ENCODE measurements around the gene TFDP2. TPM values are rescaled to one million over a fixed set of nuclear protein-coding genes. Genes with fewer than 3 reads are reported as not detected.

Gene TFDP2
- total and polyA plus RNA-seq, 11 donors: 18.3 to 80.9 (median 52.2) TPM

DNA sequence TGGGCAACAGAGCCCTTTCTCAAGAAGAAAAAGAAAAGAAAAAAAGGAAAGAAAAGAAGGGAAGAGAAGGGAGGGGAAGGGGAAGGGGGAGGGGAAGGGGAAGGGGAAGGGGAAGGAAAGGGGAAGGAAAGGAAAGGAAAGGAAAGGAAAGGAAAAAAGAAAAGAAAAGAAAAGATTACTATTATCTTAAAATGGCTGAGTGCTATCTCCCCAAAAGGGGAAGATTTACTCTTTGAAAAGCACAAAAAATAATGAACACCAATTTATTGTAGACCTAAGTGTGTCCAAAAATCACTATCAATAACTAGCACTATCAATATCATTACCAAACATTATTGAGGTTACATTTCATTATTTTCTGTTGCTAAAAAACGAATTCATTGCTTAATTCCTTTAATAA lies 183.9 kb downstream of the TFDP2 start:
- TF ChIP-seq POLR2A (IDR thresholded peaks at IDR 0.05): no peak
- TF ChIP-seq, protein P1, sequence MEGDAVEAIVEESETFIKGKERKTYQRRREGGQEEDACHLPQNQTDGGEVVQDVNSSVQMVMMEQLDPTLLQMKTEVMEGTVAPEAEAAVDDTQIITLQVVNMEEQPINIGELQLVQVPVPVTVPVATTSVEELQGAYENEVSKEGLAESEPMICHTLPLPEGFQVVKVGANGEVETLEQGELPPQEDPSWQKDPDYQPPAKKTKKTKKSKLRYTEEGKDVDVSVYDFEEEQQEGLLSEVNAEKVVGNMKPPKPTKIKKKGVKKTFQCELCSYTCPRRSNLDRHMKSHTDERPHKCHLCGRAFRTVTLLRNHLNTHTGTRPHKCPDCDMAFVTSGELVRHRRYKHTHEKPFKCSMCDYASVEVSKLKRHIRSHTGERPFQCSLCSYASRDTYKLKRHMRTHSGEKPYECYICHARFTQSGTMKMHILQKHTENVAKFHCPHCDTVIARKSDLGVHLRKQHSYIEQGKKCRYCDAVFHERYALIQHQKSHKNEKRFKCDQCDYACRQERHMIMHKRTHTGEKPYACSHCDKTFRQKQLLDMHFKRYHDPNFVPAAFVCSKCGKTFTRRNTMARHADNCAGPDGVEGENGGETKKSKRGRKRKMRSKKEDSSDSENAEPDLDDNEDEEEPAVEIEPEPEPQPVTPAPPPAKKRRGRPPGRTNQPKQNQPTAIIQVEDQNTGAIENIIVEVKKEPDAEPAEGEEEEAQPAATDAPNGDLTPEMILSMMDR (IDR thresholded peaks at IDR 0.05): no peak
- ATAC-seq (no peak), DNase-seq (no peak)
- Histone ChIP-seq H3K4me3 (no peak overlapping the region), H3K27ac (no peak overlapping the region), H3K27me3 (no peaks in the 10 kb centered on the region), H3K9me3 (no peaks in the 10 kb centered on the region), H3K36me3 (peaks cover 0 to 44% (median 6%) of the 10 kb centered on the region in 9 donors), H3K4me1 (peaks cover 0 to 5% (median 0%) of the 10 kb centered on the region in 12 donors)
- intact Hi-C loops (cut with DNase I): no loop called here
- WGBS, 4 donors: 81 to 94% (median 86%) methylated on average over 1 of the region's 1 CpG

DNA sequence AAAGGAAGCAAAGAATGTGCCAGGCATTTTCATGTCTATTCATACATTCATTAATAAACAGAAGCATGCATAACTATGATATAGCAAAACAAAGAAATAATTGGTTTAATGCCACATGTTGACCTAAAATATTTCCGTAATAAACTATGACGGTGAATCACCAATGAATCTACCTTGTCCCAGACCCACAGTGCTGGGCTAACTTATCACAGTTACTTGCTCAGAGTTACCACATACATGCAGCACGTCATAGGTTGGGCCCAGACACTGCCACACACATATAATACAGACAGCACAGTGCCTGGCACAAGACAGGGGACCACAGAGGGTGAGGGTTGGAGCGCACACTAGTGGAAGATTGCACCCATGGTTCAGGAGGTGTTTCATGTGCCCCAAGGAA lies 186.0 kb downstream of the TFDP2 start:
- H3K9me3 ChIP-seq: no peaks in the 10 kb centered on the region
- H3K27me3 ChIP-seq: no peaks in the 10 kb centered on the region
- DNase-seq: no peak
- intact Hi-C loops (cut with DNase I): loop anchor here in 8 of 10 donors (1.0 to 5.0 kb wide), 5 partner anchors 314 to 319 kb away; no protein-coding TSS in a partner anchor
- peaks cover 0 to 49% (median 13%) of the 10 kb centered on the region in 9 donors for H3K36me3 ChIP-seq
- TF ChIP-seq, protein P1 (IDR thresholded peaks at IDR 0.05): no peak
- TF ChIP-seq POLR2A (IDR thresholded peaks at IDR 0.05): no peak
- no peak overlapping the region for H3K4me3 ChIP-seq
- H3K4me1 ChIP-seq: peaks cover 0 to 16% (median 0%) of the 10 kb centered on the region in 12 donors
- WGBS, 4 donors: 89 to 98% (median 94%) methylated on average over 4 of the region's 4 CpGs
- no peak overlapping the region for H3K27ac ChIP-seq
- no peak for ATAC-seq

DNA sequence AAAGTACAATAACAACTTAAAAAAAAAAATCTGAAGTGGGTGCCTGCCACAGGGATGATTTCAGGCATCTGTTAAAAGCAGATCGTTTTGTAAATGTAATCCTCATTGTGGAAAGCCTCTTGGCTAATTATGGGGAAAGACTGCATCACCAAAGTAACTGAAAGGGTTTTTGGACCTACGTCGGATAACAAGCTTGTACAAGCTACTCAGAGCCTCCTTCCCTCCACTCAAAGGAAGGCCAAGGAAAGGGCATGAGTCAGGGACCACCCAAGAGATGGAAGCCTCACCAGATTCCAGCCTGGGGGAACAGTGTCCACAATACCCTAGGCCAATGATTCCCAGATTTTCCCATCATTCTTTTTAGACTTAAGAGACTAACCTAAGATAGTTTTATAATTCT lies 188.6 kb downstream of the TFDP2 start:
- Histone ChIP-seq H3K4me3 (no peak overlapping the region), H3K27me3 (no peaks in the 10 kb centered on the region), H3K27ac (peak overlapping the region in 8 of 12 donors; percentile 2 to 65 (median 40)), H3K9me3 (no peaks in the 10 kb centered on the region), H3K4me1 (peaks cover 0 to 16% (median 0%) of the 10 kb centered on the region in 12 donors), H3K36me3 (peaks cover 0 to 59% (median 14%) of the 10 kb centered on the region in 9 donors)
- intact Hi-C loops (cut with DNase I): loop anchor here in 5 of 10 donors (5.0 kb wide), 2 partner anchors 317 to 322 kb away; no protein-coding TSS in a partner anchor
- TF ChIP-seq, protein P1 (IDR thresholded peaks at IDR 0.05): no peak
- TF ChIP-seq POLR2A (IDR thresholded peaks at IDR 0.05): no peak
- ATAC-seq: peak in 2 of 4 donors; percentile 37 to 58
- no peak for DNase-seq
- 76 to 81% (median 81%) methylated on average over 3 of the region's 3 CpGs for WGBS, 4 donors

DNA sequence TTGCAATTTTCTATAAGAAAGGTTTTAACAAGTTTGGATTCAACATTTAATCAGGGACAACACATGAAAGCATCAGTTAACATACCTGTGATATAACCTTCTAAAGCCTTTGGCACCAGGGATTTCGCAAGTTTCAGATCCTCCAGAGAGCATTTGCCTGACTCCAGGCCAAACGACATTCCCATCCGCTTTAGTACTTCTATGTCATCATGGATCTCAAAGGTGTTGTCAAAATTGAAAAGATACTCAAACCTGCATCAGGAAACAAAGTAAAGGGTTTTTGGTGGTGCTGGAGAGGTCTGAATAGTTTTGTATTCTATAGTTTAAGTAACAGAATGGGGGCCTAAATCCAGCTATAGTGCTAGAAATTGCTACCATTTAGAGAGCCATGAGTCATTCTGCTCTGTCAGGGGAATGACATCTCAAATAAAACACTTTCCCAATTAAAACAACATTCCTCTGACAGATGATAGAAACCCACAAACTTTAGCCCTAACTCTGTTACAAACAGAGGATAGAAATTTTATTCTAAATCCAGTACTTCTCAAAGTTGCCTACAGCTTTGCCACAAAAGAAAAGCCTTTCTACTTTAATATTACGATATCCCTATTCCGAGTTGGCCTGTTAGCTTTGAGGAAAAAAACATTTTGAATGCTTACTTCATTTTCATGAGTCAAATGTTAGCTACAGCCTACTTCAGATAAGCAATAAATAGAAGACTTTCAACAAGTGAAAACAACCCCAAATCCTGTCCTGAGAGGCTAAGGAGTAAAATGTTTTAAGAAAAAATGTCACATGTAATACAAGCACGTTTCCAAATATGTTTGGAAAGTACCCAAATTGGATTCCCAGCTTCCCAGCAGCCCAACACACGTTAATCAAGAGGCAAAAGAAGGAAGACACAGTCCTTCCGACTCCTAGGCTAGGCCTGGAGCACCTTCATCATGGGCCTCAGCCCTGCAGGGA lies 189.5 kb downstream of the TFDP2 start:
- Histone ChIP-seq H3K27me3 (no peaks in the 10 kb centered on the region), H3K4me1 (peaks cover 0 to 16% (median 0%) of the 10 kb centered on the region in 12 donors), H3K4me3 (no peak overlapping the region), H3K9me3 (no peaks in the 10 kb centered on the region), H3K27ac (peak overlapping the region; percentile 1 to 65 (median 32)), H3K36me3 (peaks cover 0 to 59% (median 14%) of the 10 kb centered on the region in 9 donors)
- no peak for TF ChIP-seq POLR2A (IDR thresholded peaks at IDR 0.05)
- TF ChIP-seq, protein P1 (IDR thresholded peaks at IDR 0.05): no peak
- DNase-seq (no peak), ATAC-seq (peak in 2 of 4 donors; percentile 22 to 42)
- whole genome bisulfite sequencing, 4 donors: 63 to 72% (median 72%) methylated on average over 8 of the region's 8 CpGs
- intact Hi-C loops (cut with DNase I): loop anchor here in 5 of 10 donors (5.0 kb wide), 2 partner anchors 317 to 322 kb away; no protein-coding TSS in a partner anchor
